Panc1 (cell line): ENCODE measurements around the gene NEUROD1.

Experiments
- CTCF ChIP-seq: fragments of 450-650 bp; IDR thresholded peaks from 2 replicates; pipeline ENCODE4 v1.5.1; 2017; ENCODE audit warnings: mild to moderate bottlenecking
- POLR2AphosphoS5 ChIP-seq: IDR thresholded peaks from 2 replicates; pipeline ENCODE4 v1.6.1; 2012; ENCODE audit warnings: mild to moderate bottlenecking, low read depth, low read length, moderate library complexity
- REST ChIP-seq, 2 experiments: IDR thresholded peaks; 2 replicates each; pipeline ENCODE4 v1.6.1; 2011 to 2012; ENCODE audit warnings: low read depth in 2 of 2, control low read depth in 1 of 2, low read length in 1 of 2, mild to moderate bottlenecking in 1 of 2, moderate library complexity in 1 of 2; ENCODE audit not compliant: insufficient read depth in 1 of 2
- SIN3A ChIP-seq: IDR thresholded peaks from 2 replicates; pipeline ENCODE4 v1.6.1; 2012; ENCODE audit warnings: low read depth, mild to moderate bottlenecking, low read length, moderate library complexity, borderline replicate concordance; ENCODE audit not compliant: insufficient read depth
- TCF7L2 ChIP-seq: IDR thresholded peaks from 2 replicates; pipeline ENCODE4 v1.6.1; 2011; ENCODE audit warnings: mild to moderate bottlenecking, low read depth, low read length, inconsistent platforms

GRCh38 chr2:181639686-181640085 is 40.6 kb downstream of the NEUROD1 start:
- TF ChIP-seq POLR2AphosphoS5 = no peak
- TF ChIP-seq SIN3A = no peak
- TF ChIP-seq CTCF = no peak
- no peak for TF ChIP-seq TCF7L2
- TF ChIP-seq REST (IDR thresholded peaks at IDR 0.05; ENCODE audit: insufficient read depth in 1 of 2, low read depth in 2 of 2, low read length in 1 of 2) = no peak
